CD4-positive, alpha-beta T cell treated with Interleukin-1 beta for 1 hour (primary cell): ENCODE results near the gene NCOR2.

Source experiments
- DNase-seq, 2 donors: peaks; one replicate each; pipeline ENCODE4 v3.0.0-alpha.2; 2020 to 2022

The NCOR2 gene

DNA sequence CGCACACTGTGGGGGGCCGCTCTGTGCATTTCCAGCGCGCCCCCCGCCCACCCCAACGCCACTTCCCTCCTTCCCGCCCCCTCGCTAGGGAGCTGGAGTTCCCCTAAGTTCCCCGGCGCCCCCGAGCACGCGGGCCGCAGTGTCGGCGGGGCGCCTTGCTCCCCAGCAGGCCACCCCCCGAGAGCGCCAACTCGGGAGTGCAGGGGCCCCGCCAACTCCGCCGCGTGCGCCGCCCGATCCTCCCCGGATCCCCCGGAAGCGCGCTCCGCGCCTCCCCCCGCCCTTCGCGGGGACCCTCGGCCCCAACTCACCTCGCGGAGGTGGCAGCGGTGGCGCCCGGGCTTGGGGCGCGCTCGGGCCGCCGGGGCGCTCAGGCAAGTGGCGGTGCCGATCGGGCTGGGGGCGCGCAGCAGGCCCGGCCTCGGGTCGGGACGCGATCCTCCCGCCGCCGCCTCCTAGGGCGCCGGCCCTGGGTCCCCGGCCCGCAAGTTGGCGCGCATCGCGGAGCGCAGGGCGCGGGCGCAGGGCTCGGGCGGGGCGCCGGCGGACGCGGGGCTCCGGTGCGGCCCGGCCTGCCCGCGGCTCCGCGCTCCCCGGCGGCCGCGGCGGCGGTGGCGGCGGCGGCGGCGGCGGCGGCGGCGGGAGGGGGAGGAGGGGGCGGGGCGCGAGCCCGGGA lies at the start of gene NCOR2:
Gene NCOR2, minus strand, starts transcription at position 616 of the 676 bp plus-strand sequence. CDS start 72,361 bp downstream, outside the sequence.
- peak; percentile 52 to 54 for DNase-seq

DNA sequence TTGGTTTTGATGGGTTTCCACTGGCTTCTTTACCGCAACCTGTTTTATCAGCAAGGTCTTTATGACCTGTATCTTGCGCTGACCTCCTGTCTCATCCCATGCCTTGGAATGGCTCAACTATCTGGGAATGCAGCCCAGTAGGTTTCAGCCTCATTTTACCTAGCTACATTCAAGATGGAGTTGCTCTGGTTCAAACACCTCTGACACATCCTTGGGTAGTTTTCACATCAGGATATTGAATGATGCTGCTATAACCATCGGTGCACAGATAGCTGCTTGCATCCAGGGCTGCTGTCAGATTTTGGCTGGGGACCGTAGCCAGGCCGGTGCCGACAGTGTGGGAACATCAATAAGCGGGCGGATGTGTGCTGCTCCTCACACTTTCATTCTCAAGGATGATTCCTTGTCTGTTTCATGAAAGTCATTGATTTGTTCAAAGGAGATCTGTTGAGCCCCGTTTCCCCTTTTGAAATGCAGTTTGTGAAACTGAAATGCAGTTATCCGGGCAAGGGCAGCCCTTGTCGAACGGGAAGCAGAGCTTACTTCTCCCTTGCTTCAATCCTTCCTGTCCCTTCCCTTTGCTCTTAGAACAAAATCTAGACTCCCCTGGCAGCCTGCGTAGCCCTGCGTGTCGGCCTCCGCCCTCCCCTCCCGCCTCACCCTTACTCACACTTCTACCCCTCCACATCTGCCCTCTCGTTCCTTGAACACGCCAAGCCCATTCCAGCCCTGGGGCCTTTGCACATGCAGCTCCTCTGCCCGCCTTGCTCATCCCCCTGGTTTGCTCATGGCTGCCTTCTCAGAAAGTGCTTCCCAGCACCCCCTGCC lies 49.2 kb upstream of the NCOR2 start:
- no peak for DNase-seq

DNA sequence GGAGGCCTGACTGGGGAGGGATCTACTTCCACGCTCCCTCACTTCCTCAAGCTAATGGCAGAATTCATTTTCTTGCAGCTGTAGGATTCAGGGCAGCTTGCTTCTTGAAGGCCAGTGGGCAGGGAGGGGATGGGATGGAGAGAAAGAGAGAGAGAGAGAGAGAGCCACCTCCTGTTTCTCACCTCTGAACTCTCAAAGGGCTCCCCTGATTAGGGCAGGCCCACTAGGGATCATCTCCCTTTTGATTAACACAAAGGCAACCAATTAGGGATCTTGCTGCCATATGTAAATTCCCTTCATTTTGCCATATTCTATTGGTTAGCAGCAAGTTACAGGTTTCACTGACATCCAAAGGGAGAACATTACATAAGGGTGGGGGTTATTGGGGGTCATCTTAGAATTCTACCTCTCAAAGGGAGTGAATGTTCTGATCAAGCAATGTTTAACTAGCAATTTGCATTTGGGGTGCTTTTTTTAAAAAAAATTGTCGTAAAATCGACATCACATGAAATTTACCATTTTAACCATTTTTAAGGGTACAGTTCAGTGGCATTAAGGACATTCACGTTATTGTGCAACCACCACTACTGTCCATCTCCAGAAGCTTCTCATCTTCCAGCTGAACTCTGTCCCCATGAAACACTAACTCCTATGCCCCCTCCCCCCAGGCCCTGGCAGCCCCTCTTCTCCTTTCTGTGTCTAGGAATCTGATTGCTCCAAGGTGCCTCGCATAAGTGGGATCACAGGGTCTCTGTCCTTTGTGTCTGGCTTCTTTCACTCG lies 47.3 kb upstream of the NCOR2 start:
- no peak for DNase-seq

DNA sequence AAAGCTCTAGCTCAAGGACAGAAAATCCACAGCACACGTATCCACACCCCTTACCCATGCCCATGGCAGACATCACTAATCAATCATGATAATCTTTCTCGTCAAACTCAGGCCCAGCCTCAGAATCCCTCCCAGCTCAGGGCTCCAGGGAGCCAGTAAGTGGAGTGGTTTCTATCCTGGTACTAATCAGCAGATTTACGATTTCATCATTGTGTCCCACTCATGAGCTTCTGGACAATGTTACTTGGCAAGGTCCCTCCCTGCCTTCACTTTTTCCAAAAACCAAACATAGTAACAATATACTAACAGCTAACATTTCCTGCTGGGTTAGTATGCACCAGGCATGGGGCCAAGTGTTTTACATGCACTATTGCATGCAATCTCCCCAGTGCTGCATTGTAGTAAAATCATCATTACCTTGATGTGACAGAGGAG lies 45.8 kb upstream of the NCOR2 start:
- DNase-seq: no peak

DNA sequence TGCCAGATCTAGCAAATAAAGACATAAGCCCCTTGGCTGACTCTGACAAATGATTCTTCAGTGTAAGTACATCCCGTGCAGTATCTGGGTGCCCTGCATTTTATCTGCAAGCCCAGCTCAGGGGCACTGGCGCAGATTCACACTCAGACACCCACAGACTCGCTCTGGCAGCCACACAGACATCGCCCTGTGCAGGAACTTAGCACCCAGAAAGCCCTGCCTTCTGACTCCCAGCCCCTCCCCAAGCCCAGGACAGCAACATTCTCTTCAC lies 44.9 kb upstream of the NCOR2 start:
- no peak for DNase-seq

DNA sequence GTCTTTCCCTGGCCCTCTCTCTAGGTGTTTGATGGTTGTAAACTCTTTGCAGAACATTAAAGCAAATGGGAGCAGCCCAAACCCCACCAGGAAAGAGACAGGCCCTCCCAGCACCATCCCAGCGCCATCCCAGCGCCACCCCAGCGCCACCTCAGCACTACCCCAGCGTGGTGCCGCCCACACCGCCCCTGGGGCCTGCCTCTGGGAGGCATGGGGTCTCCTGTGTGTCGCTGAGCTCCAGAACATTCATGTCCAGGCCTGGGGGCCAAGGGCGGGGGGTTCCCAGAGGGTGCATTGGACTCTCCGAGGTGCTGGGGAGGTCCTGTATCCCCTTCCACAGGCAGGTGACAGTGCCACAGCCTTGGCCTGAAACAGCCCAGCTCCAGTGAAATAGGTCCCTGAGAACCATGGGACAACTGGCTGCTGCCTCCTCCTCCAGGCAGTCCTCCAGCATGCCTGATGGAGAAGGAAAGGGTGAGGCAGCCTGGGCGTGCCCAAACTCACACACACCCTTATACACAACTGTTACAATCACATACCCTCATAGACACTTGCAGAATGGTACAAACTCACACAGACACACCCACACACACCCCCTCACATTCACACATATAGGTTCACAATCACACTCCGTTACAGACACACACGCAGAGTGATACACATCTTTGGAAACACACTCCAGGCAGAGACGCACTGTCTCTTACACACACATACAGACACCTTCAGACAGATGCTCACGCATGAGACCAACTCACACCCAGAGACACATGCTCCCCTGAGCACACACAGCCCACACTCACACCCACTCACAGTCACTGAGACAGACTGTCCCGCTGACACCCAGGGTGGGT lies 44.4 kb upstream of the NCOR2 start:
- no peak for DNase-seq

DNA sequence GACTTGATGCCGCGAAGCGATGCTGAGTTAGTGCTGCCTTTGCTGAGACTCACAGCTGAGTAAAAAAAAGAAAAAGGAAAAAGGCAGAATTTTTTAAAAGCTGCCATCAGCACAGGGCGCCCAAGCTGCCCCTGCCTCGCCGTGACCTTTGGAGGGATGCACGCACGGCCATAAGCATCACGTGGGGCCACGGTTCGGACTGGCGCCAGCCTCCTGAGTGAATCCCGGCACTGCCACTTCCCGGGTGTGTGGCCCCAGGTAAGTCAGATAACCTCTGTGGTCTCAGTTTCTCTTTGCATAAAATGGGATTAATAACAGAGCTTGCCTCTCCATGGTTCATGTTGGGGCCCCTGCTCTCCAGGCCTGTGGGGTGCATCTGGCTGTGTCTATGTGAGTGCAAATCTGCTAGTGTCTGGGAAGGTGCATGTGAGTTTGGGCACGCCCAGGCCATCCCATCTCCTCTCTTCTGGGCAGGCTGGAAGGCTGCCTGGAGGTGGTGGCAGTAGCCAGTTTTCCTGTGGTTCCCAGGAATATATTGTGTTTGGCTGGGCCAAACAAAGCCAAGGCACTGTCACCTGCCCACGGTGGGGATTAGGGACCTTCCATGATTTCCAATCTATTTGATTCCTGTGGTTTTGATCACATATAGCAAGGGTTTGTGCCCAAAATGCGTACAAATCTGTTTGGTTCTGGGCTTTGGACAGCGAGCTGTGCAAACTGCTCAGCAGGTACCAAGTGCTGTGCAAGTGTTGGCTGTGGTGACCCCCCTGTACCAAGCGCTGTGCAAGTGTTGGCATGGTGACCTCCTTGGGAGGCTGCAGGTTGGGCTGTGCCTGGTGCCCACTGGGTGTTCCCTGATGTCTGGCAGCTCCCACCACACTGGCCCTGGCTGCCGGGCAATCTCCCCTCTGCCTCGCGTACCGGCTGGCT lies 43.5 kb upstream of the NCOR2 start:
- no peak for DNase-seq

DNA sequence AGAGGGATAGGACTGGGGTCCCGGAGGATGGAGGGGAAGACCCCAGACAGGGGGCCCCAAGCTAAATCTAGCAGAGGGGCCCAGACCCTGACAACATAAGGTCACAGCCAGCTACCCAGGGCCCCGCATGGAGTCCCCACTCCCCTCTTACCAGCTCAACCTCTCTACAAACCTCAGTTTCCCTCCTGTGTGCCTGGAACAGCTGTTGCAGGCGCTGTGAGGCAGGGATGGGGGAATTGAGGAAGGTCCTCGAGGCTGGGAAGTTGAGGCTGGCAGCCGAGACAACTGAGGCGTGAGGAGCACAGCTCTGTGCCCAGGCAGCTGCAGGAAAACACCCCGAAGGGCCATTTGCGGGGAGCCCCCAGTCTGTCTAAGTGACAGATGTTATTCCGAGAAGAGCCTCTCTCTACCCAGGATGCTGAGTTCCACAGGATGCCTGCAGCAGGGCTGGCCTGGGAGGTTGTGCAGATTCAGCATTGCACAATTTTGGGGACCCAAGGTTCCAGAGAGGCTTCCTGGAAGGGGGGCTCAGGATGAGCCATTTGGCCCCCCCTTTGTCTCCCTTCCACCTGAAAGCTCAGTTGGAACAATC lies 42.7 kb upstream of the NCOR2 start:
- no peak for DNase-seq

DNA sequence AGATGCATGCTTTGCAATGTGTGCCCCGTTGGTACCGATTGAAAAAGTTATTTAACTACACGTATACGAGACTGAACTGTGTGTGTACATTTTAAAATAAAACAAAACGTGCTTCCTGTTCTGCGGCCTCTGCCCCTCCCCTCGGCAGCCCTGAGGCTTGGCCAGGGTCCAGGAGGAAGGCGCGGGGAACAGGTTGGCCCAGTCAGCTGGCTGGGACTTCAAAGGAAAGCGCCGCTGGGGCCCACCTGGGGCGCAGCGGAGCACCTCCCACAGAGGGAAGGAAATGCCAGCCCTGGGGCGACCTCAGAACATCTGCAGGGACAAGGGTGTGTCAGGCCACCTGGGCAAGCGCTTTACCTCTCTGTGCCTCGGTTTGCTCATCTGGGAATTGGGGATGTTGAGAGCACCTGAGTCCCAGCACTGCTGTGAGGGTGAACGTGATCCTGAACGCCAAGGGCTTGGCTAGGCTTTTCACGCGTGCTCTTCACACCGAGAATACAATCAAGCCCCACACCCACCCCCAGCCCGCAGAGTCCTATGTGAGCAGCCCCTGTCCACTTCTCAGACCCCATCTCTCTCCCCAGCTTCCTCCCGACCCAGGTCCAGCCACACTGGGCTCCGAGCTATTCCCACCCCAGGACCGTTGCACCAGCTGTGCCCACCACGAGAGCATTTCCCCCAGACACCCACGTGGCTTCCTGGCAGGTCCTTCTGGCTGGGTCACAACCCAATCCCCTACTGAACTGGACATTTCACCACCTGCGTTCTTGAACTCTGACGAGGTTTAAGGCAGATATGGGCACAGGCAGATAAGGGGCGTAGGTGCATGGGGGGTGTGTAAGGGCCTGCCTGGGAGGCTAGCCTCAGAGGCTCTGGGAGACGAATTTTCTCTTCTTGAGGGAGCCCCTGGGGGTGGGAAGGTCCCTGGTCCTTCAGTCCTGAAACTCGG lies 41.9 kb upstream of the NCOR2 start:
- DNase-seq: peak; percentile 88 to 90

DNA sequence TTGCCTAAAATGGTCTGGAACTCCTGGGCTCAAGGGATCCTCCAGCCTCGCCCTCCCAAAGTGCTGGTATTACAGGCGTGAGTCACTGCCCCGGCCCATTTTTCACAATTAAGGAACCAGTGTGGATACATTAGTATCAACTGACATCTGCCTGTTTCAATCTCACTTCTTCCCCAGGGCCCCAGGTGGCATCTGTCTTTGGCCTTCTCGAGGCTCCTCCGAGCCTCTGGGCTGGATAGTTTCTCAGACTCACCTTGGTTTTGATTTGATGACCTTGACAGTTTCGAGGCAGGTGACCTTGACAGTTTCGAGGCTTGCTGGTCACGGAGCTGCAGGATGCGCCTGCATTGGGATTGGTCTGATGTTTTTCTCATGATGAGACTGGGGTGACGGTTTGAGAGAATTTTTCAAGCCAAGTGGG lies 41.0 kb upstream of the NCOR2 start:
- DNase-seq: peak in 1 of 2 donors; percentile 33

DNA sequence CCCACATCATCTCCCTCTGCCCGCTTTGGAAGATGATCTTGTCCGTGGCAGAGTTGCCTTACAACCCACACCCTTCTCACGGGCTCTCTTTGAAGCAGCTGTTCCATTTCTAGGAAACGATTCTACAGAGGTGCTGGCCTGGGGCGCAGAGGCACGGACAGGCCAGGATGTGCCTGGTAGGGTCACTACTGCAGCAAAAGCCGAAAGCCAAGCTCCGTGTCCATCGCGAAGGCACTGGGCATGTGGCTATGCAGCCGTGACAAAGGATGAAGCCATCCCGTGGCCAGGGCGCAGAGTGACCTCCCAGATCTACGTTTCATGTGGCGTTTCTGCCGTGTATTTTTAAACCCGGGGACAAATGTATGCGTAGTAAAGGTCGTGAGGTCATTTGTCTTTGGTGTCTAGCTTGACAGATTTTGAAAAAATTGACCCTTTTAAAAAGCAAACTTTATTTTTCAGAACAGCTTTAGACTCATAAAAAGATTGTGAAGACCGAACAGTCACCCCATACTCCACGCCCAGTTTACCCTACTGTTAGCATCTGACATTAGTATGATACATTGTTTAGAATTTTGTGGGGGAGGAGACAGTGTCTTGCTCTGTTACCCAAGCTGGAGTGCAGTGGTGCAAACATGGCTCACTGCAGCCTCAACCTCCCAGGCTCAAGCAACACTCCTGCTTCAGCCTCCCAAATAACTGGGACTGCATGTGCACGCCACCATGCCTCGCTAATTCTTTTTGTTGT lies 40.4 kb upstream of the NCOR2 start:
- no peak for DNase-seq

DNA sequence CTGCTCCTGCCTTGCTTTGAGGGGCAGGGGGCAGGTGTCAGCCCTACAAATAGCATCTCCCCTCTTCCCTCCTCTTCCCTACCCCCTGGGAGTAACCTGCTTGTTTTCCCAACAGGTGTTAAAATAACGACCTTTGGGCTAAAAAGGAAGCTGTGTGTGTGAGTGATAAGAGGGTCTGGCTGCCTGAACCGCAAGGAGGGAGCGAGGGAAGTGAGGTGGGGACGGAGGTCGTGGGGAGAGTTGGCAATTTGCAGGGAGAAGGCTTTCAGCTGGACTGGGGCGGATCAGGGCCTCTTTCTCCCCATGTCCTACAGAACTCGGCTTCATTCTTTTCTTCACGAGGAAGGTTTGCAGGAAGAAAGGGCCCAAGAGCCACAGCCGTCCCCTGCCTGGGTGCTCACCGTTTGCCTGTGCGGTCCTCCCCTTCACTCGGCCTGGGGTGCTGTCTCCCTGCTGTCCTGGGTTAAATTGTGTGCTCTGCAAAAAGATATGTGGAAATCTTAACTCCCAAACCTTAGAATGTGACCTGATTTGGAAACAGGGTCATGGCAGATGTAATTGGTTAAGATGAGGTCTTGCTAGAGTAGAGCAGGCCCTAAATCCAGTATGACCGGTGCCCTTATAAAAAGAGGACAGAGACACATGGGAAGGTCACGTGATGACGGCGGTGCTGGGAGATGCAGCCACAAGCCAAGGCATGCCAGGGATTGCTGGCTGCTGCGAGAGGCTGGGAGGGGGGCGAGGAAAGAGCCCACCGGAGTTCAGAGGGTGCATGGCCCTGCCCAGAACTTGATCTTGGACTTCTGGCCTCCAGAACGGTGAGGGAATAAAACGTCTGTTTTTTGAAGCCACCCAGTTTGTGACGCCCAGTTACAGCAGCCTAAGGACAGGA lies 38.7 kb upstream of the NCOR2 start:
- DNase-seq: no peak

DNA sequence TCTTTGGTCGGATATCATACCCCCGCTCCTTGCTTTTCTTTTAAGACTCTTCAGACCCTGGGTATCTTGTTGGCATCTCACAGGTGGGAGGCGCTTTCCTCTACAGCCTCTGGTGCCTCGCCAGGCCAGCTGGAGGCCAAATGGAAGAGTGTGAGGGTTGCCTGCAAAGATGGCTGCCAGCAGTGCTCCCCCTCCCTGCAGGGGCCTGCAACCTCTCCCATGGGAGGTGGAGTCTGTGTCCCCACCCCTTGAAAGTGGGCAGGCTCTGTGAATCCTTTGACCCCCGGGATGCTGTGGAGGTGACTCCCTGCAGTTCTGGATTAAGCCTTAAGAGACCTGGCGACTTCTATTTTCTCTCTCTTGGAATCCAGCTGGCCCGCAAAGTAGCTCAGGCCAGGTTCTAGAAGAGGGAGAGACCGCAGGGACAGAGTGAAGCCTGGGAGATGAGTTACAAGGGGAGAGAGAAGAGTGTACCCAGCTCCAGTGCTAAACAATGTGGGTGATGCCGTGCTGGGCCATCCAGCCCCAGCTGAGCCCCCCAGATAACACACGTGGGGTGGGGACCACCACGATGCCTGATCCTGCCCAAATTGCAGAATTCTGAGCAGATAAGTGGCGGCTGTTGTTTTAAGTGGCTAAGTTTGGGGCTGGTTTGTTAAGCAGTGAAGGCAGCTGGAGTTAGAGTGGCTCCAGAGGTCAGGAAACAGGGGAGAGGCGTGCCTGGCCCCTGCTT lies 37.9 kb upstream of the NCOR2 start:
- no peak for DNase-seq

DNA sequence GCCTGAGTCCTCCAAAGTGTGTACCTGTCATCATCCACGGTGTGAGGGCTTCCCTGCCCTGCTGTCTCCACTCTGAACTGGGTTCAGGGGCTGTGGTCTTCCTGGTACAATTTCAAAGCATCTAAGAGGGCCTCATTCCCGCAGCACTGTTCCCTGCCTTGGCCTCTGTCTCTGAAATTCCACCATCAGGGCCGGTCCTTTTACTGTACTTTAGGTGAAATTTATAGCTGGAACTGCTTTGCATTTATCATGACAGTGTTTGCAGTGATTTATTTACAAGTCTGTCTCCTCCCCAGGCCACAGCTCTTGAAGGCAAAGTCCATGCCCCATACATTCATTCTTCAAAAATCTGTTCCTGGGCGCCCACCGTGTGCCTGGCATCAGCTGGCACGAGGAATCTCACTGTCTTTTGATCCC lies 36.9 kb upstream of the NCOR2 start:
- no peak for DNase-seq

DNA sequence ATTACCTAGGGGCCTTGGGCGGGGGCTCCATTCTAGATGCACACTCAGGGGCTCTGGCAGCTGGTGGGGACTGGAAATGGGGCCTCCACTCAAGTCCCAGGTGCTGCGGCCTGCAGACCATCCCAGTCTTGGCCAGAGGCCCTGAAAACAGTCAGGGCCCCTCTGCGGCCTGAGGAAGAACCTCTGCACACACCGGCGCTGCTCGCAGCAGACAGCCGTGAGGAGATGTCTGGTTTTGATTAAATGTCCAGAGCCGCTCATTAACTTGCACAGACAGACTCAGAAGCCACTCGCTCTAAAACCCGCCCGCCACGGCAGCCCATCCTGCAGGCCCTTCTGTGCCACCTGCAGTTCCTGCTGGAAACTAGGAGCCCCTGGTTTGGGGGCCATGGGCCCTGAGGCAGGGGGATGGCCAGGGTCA lies 36.4 kb upstream of the NCOR2 start:
- DNase-seq: no peak

DNA sequence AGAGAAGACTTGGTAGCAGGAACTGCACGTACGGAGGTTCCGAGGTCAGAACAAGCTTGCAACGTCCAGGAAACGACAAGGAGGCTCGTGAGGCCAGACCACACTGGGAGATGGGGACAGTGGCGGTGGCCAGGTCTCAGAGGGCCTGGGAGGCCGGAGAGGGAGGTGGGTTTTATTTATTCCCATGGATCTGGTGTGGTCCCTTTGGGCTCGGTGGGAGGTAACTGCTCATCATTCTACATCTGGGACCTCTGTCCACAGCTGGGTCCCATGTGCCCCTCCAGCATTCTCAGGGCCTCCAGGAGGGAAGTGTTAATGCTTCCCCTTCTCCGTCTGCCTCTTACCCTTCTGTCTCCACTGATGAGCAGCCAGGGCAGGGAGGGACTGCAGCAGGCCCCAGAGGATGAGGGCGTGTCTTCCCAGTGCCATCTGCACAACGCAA lies 35.7 kb upstream of the NCOR2 start:
- DNase-seq: no peak

DNA sequence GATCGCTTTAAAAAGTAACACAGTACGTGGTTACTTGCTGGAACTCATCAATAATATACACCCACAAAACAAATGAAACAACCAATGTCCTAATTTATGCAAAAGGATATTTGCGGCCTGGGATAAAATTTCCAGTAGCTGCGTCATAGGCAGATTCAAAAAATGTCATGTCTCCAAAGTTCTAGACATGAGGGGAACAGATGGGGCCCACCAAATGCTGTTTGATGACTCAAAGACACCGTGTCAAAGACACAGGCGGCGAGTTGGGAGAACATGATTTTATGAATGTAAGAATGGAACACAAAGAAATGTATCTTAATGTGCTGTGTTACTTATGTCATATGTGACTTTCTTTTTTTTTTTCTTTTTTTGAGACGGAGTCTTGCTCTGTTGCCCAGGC lies 34.3 kb upstream of the NCOR2 start:
- no peak for DNase-seq
